Activated CD8-positive, alpha-beta T cell treated with anti-CD3 and anti-CD28 coated beads for 36 hours (primary cell): Measurements from ENCODE around the gene CMSS1. TPM values are rescaled to one million over a fixed set of nuclear protein-coding genes. Genes with fewer than 3 reads are reported as not detected.

Experiments used
- ATAC-seq: fragments of 200-7000 bp; cut with Tn5 transposase; one replicate; pipeline ENCODE4 v1.10.0; 2021; ENCODE audit warnings: mild to moderate bottlenecking, moderate library complexity
- CTCF ChIA-PET: fragments of 350-600 bp; sonication (Branson Sonifier 250); formaldehyde crosslinking; loops from one replicate; lab custom pipeline; 2021; ENCODE audit warnings: antibody characterized with exemption; lab: Charles Lee
- POLR2A ChIA-PET: fragments of 350-600 bp; sonication (Branson Sonifier 250); formaldehyde crosslinking; loops from one replicate; lab custom pipeline; 2021; ENCODE audit warnings: antibody characterized with exemption; lab: Charles Lee
- DNase-seq: peaks from one replicate; pipeline ENCODE4 v3.0.0-alpha.2; 2020
- H3K27ac Mint-ChIP-seq: one replicate; pipeline ENCODE4 v1.8.0; 2021; ENCODE audit warnings: mild to moderate bottlenecking, mixed read lengths
- H3K27me3 Mint-ChIP-seq: one replicate; pipeline ENCODE4 v1.8.0; 2021; ENCODE audit warnings: mixed read lengths
- H3K36me3 Mint-ChIP-seq: one replicate; pipeline ENCODE4 v1.8.0; 2021; ENCODE audit warnings: low read depth, mixed read lengths
- H3K4me1 Mint-ChIP-seq: one replicate; pipeline ENCODE4 v1.8.0; 2021; ENCODE audit warnings: low read depth, mixed read lengths
- H3K4me3 Mint-ChIP-seq: one replicate; pipeline ENCODE4 v1.8.0; 2021; ENCODE audit warnings: mild to moderate bottlenecking, moderate library complexity, mixed read lengths
- H3K9me3 Mint-ChIP-seq: one replicate; pipeline ENCODE4 v1.8.0; 2021; ENCODE audit warnings: mixed read lengths
- CTCF ChIP-seq: fragments of 200-600 bp; IDR thresholded peaks from one replicate; pipeline ENCODE4 v1.8.0; 2022; ENCODE audit warnings: antibody characterized with exemption, mild to moderate bottlenecking
- intact Hi-C: fragments of 100-400 bp; cut with micrococcal nuclease; formaldehyde crosslinking; loops from one replicate; pipeline ENCODE4 v1.10.0; 2022
- total RNA-seq, 2 experiments: library from RNA; stranded (reverse); gene quantifications; one replicate each; pipeline ENCODE4 v1.2.3, GENCODE V29; 2021

The CMSS1 gene
- total RNA-seq, 2 experiments from 2014 or later = 93.9 to 110 TPM

- Mint-ChIP-seq H3K9me3 (no peaks in the 10 kb centered on the region), H3K4me1 (peaks cover 11% of the 10 kb centered on the region), H3K27me3 (no peaks in the 10 kb centered on the region), H3K27ac (no peak overlapping the region), H3K36me3 (peaks cover 15% of the 10 kb centered on the region), H3K4me3 (no peak overlapping the region)
- CTCF ChIA-PET = no interaction called here
- intact Hi-C loops = no loop called here
- no peak for ATAC-seq
- DNase-seq = no peak
- POLR2A ChIA-PET = no interaction called here
- no peak for TF ChIP-seq CTCF
Observed at GRCh38 chr3:99921986-99922385, 104.3 kb downstream of the CMSS1 start.

GRCh38 chr3:99923873-99924272 is 106.2 kb downstream of the CMSS1 start:
- TF ChIP-seq CTCF = no peak
- POLR2A ChIA-PET = no interaction called here
- H3K36me3 Mint-ChIP-seq = peaks cover 17% of the 10 kb centered on the region
- no peak for DNase-seq
- intact Hi-C loops = no loop called here
- no peak for ATAC-seq
- CTCF ChIA-PET = no interaction called here
- H3K27me3 Mint-ChIP-seq = no peaks in the 10 kb centered on the region
- H3K27ac Mint-ChIP-seq = no peak overlapping the region
- H3K4me1 Mint-ChIP-seq = peaks cover 11% of the 10 kb centered on the region
- H3K4me3 Mint-ChIP-seq = no peak overlapping the region
- no peaks in the 10 kb centered on the region for H3K9me3 Mint-ChIP-seq

GRCh38 chr3:99925584-99926230 is 108.0 kb downstream of the CMSS1 start:
- Mint-ChIP-seq H3K9me3 (no peaks in the 10 kb centered on the region), H3K4me1 (peaks cover 5% of the 10 kb centered on the region), H3K4me3 (no peak overlapping the region), H3K36me3 (peaks cover 17% of the 10 kb centered on the region), H3K27me3 (no peaks in the 10 kb centered on the region), H3K27ac (no peak overlapping the region)
- intact Hi-C loops = no loop called here
- ChIA-PET CTCF (interaction anchor here (0.6 kb wide), 1 partner anchor 11 kb away, joined by 3 read pairs; no protein-coding TSS in a partner anchor), POLR2A (interaction anchor here (0.6 kb wide), 1 partner anchor 137 kb away, joined by 3 read pairs; no protein-coding TSS in a partner anchor)
- TF ChIP-seq CTCF = no peak
- ATAC-seq (no peak), DNase-seq (no peak)

GRCh38 chr3:99927671-99928457 is 110.2 kb downstream of the CMSS1 start:
- no peak overlapping the region for H3K27ac Mint-ChIP-seq
- POLR2A ChIA-PET = no interaction called here
- intact Hi-C loops = no loop called here

More at GRCh38 chr3:99927671-99928457, 110.2 kb downstream of the CMSS1 start:
- Mint-ChIP-seq H3K4me1 (no peaks in the 10 kb centered on the region), H3K9me3 (no peaks in the 10 kb centered on the region), H3K27me3 (no peaks in the 10 kb centered on the region), H3K36me3 (peaks cover 15% of the 10 kb centered on the region), H3K4me3 (no peak overlapping the region)
- ATAC-seq (no peak), DNase-seq (no peak)
- CTCF ChIA-PET = no interaction called here
- TF ChIP-seq CTCF = no peak
